GM21367 (cell line): ENCODE measurements around the gene TDRD12.
"Not testable (repeated sequence)": the region's sequence is repeated elsewhere in the genome, so short reads cannot be mapped to it uniquely, and the experiment has no call there.

Experiments used
- ATAC-seq: cut with Tn5 transposase; IDR thresholded peaks from one replicate; pipeline ENCODE4 v1.9.1; 2021; ENCODE audit not compliant: unreplicated experiment

The TDRD12 gene

GRCh38 chr19:32829345-32829896 is 109.9 kb downstream of the TDRD12 start:
- ATAC-seq = no peak

- no peak for ATAC-seq
These were observed 110.9 kb downstream of the TDRD12 start for GRCh38 chr19:32830231-32831014.

DNA sequence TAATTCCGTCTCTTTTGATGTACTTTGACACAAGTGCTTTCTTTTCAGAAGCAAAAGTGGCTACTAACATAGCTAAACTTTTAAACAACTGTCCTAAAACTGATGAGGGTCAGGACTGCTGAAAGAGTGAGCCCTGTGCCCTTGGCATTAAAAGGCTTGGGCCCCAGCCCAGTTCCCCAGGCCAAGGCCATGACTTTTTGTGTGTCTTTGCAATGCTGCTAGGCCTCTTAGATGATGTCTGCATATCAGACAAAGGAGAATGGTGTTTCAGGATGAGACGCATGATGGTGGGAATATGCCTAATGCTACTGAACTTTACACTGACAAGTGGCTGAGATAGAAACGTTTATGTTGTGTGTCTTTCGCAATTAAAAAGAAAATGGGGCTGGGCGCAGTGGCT is 112.0 kb downstream of the TDRD12 start:
- ATAC-seq = no peak

DNA sequence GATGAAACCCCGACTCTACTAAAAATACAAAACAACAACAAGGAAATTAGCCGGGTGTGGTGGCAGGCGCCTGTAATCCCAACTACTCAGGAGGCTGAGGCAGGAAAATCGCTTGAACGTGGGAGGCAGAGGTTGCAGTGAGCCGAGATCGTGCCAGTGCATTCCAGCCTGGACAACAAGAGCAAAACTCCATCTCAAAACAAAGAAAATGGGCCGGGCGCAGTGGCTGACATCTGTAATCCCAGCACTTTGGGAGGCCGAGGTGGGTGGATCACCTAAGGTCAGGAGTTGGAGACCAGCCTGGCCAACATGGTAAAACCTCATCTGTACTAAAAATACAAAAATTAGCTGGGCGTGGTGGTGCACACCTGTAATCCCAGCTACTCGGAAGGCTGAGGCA is 112.5 kb downstream of the TDRD12 start:
- ATAC-seq = not testable (repeated sequence)

DNA sequence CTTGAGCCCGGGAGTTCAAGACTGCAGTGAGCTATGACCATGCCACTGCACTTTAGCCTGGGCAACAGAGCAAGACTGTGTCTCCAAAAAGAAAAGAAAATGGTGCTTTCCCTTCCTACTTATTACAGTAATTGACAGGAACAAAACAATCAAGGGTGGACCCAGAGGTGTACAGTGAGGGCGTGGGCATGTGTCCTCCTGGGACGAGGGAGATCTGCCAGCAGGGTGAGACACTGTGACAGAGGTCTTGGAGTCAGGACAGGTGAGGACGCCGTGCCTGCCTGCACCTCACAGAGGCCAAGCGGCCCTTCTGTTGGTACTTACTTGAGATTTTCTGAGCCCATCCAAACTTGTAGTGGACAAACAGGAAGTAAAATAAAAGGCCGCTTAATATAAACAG is 113.3 kb downstream of the TDRD12 start:
- not testable (repeated sequence) for ATAC-seq

DNA sequence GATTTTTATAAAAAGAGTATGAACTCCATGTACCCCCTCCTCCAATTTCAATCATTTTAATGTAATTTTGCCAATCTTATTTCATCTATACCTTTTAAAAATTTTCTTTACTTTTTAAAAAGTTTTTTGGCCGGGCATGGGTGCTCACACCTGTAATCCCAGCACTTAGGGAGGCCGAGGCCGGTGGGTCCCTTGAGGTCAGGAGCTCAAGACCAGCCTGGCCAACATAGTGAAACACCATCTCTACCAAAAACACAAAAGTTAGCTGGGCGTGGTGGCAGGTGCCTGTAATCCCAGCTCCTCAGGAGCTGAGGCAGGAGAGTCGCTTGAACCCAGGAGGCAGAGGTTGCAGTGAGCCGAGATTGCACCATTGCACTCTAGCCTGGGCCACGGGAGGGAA is 113.8 kb downstream of the TDRD12 start:
- ATAC-seq = not testable (repeated sequence)

- no peak for ATAC-seq
These were observed 118.0 kb downstream of the TDRD12 start for GRCh38 chr19:32837531-32837930.

GRCh38 chr19:32842061-32842460 is 122.5 kb downstream of the TDRD12 start:
- no peak for ATAC-seq

DNA sequence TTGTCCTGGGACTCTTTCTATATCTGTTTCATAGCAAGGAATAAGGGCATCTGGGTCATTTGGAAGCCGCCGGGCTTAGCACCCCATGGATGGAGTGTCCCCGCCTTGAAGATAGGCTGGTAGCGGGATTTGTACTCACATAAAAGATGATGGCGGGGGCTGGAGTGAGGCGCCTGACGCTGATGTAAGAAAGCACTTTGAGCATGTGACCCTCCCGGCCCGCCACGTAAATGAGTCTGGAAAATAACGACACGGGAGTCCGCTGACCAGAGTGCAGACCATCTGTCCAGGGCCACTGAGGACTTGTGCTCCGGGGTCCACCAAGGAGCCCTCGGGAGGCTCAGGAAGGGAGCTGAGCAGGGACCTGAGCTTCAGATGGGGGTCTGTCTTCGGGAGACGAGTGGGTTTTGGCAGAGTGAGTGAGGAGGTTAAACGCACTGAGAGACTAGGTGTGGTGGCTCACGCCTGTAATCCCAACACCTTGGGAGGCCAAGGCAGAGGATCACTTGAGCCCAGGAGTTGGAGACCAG is 124.2 kb downstream of the TDRD12 start:
- ATAC-seq = no peak

- not testable (repeated sequence) for ATAC-seq
These were observed 128.5 kb downstream of the TDRD12 start for GRCh38 chr19:32848035-32848434.

DNA sequence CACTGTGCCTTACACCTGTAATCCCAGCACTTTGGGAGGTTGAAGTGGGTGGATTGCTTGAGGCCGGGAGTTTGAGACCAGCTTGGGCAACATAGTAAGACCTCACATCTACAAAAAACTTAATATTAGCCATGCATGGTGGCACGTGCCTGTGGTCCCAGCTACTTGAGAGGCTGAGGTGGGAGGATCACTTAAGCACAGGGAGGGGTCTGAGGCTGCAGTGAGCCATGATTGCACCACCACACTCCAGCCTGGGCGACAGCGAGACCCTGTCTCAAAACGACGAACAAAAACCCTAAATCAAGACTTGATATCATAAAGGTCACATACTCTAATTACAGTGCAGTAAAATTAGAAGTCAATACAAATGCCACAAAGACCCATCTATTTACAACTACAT is 132.6 kb downstream of the TDRD12 start:
- ATAC-seq = no peak

DNA sequence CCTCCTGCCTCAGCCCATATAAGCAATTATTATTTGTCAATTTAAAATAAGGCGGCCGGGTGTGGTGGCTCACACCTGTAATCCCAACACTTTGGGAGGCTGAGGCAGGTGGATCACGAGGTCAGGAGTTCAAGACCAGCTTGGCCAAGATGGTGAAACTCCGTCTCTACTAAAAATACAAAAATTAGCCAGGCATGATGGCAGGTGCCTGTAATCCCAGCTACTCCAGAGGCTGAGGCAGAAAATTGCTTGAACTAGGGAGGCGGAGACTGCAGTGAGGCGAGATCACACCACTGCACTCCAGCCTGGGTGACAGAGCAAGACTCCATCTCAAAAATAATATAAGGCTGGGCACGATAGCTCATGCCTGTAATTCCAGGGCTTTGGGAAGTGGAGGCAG is 137.3 kb downstream of the TDRD12 start:
- ATAC-seq = not testable (repeated sequence)

DNA sequence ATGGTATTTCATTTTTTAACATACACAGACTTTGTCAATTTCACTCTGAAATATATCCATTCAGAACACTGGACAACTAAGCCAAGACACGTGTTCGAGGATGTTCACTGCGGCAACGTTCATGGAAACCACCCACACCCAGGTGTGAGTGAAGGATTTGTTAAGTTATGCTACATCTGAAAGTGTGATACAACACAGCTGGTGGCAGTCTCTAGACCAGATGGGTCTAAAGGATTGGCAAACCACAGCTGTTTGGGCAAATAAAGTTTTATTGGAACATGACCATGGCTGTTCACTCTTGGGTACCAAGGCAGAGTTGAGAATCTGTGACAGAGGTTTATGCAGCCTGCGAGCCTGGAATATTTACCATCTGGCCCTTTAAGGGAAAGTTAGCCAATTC is 138.0 kb downstream of the TDRD12 start:
- ATAC-seq = no peak

DNA sequence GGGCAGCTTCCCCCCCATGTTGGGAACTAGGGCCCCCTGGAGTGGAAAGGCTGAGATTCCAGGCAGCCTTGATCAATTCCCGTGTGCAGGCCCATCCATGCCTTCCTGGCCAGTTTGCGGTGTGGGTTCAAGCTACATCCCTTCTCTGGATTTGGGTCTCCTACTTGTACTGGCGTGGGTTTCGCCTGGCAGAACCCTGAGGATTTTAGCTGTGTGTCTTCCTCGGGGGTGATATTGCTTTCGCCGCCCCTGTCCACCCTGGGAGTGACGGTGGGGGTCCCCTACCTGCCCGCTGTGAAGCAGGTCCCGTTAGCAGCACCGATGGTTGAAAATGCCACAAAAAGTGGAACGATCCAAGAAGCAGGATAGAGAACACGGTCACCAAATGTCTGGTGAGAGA is 138.6 kb downstream of the TDRD12 start:
- ATAC-seq = no peak

DNA sequence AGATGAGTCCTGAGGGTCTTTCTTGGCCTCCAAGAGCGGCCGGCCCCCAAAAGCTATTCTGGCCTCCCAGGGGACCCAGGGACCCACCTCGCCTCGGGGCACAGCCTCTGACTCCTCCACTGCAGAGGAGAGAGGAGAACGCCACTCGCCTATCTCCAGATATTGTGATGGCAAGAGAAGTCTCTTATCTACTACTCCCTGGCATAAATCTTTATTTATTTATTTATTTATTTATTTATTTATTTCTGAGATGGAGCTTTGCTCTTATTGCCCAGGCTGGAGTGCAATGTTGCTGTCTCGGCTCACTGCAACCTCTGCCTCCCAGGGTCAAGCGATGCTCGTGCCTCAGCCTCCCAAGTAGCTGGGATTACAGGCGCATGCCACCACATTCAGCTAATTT is 139.0 kb downstream of the TDRD12 start:
- no peak for ATAC-seq

- no peak for ATAC-seq
These were observed 140.0 kb downstream of the TDRD12 start for GRCh38 chr19:32859591-32859990.

DNA sequence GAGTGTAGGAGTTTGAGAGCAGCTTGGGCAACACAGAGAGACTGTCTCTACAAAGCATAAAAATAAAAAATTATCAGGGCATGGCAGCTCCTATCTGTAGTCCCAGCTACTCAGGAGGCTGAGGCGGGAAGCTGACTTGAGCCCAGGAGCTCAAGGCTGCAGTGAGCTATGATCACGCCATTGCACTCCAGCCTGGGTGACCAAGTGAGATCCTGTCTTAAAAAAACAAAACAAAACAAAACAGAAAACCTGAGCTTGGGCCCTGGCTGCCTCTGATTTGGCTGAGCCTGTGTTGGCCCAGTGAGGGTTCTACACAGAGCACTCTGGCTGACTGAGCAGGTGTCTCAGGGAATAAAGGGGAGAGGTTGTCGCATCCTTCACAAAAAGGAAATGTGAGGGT is 142.0 kb downstream of the TDRD12 start:
- no peak for ATAC-seq

GRCh38 chr19:32862173-32862572 is 142.6 kb downstream of the TDRD12 start:
- ATAC-seq = no peak

- ATAC-seq = no peak
These were observed 143.2 kb downstream of the TDRD12 start for GRCh38 chr19:32862741-32863140.

- no peak for ATAC-seq
These were observed 143.7 kb downstream of the TDRD12 start for GRCh38 chr19:32863301-32863700.

DNA sequence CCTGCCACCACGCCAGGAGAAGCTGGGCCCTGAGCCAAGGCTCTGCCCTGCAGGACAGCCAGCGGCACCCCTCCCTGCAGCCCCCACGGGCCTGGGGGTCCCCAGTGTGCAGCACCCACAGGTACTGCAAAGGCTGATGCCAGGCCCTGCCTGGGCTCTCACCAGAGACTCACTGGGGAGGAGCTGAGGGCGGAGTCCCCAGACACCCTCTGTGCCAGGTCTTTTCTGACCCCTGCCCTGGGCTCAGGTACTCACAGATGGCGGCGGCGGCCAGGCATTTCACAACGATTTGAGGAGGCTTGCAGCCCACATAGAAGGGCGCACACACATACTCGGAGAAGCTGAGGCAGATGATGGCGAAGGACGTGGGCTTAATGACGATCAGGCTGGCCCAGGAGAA is 144.3 kb downstream of the TDRD12 start:
- ATAC-seq = no peak

DNA sequence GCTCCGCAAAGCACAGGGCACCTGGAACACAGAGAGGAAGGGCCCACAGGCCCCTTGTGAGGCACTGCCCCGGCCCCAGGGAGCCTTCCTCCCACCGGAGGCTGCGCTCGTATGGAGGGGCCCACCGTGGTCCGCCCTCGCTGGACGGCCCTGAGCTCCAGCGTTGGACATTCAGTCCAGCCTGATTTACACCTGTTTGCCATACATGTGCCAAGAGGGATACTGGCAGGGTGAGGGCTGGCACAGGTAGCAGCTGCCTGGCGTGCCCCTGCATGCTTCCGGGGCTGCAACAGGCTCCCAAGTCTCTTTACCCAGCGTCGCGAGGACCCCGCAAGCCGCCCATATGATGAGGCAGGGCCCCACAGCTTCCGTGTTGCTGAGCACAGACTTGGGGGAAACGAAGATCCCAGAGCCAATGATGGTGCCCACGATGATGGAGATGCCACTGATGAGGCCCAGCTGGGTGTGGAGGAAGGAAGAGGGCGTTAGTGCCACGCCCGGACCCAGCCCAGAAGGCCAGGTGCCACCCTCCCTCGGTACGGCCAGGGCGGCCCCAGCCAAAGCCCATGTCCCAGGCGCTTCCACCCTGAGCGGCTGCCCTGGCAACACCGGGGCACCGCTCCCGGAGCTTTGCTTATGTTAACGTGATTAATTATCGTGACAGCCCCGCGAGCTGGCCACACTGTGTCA is 144.9 kb downstream of the TDRD12 start:
- no peak for ATAC-seq
